ENCODE measurements around the gene PITX1.

GRCh38 chr5:135038205-135038812, 4.3 kb upstream of the PITX1 start:
- TF ChIP-seq CTCF (IDR thresholded peaks at IDR 0.05) (no peak), POLR2A (IDR thresholded peaks at IDR 0.05) (no peak)

Data from lower leg skin (tissue), 3 donors.